H1 (cell line): ENCODE results near the gene ZNF764. TPM values are rescaled to one million over a fixed set of nuclear protein-coding genes. Genes with fewer than 3 reads are reported as not detected.

ENCODE experiments used
- CTCF ChIA-PET: fragments of 300-600 bp; sonication (Branson Sonifier 250); formaldehyde crosslinking; loops from one replicate; lab custom pipeline; 2021; ENCODE audit not compliant: partially characterized antibody; lab: Charles Lee
- POLR2A ChIA-PET: fragments of 300-600 bp; sonication (Branson Sonifier 250); formaldehyde crosslinking; loops from one replicate; lab custom pipeline; 2021; ENCODE audit warnings: inconsistent platforms; ENCODE audit not compliant: partially characterized antibody; lab: Charles Lee
- DNase-seq, 2 experiments: peaks; one replicate each; pipeline versions ENCODE4 v3.0.0 to v3.0.0-alpha.2; 2010 to 2022; ENCODE audit warnings: low spot score in 2 of 2, low read depth in 1 of 2, mixed read lengths in 1 of 2
- FAIRE-seq: peaks from 2 replicates; lab custom pipeline; 2011; peaks lifted over from hg19 to GRCh38; lab: Jason Lieb, UNC
- H2AFZ ChIP-seq: 2 replicates; pipeline ENCODE4 v1.8.1; 2012; ENCODE audit warnings: low read length, inconsistent platforms
- H2AK5ac ChIP-seq: 2 replicates; pipeline ENCODE4 v1.6.1; 2013; ENCODE audit warnings: low read depth, low read length
- H2BK120ac ChIP-seq: replicated peaks from 2 replicates; pipeline ENCODE3; 2013; ENCODE audit warnings: low read depth, low read length, inconsistent platforms
- H2BK12ac ChIP-seq: 2 replicates; pipeline ENCODE4 v1.6.1; 2013; ENCODE audit warnings: low read depth, low read length
- H2BK15ac ChIP-seq: 2 replicates; pipeline ENCODE4 v1.6.1; 2013; ENCODE audit warnings: low read length
- H2BK20ac ChIP-seq: 2 replicates; pipeline ENCODE4 v1.6.1; 2013; ENCODE audit warnings: low read length
- H2BK5ac ChIP-seq: 2 replicates; pipeline ENCODE4 v1.6.1; 2013; ENCODE audit warnings: low read depth, low read length
- H3K14ac ChIP-seq: 2 replicates; pipeline ENCODE4 v1.6.1; 2013; ENCODE audit warnings: inconsistent platforms; ENCODE audit not compliant: insufficient read length
- H3K18ac ChIP-seq: 2 replicates; pipeline ENCODE4 v1.6.1; 2013; ENCODE audit warnings: low read length; ENCODE audit errors: extremely low read depth
- H3K23ac ChIP-seq: 2 replicates; pipeline ENCODE4 v1.6.1; 2013; ENCODE audit warnings: inconsistent platforms; ENCODE audit not compliant: insufficient read length
- H3K23me2 ChIP-seq: 2 replicates; pipeline ENCODE4 v1.6.1; 2013; ENCODE audit warnings: low read depth, low read length
- H3K27ac ChIP-seq: 2 replicates; pipeline ENCODE4 v1.6.1; 2011; ENCODE audit warnings: low read depth, low read length, inconsistent platforms
- H3K27me3 ChIP-seq, 4 experiments: replicated peaks in 1 of 4; 1 replicate in 1 of 4; 2 replicates in 3 of 4; pipeline versions ENCODE4 v1.6.1 to v1.8.1; 2011 to 2013; ENCODE audit warnings: low read length in 3 of 4, mild to moderate bottlenecking in 3 of 4, inconsistent platforms in 2 of 4, mixed read lengths in 2 of 4, moderate library complexity in 1 of 4; ENCODE audit not compliant: control insufficient read depth in 3 of 4, insufficient read depth in 3 of 4; ENCODE audit errors: extremely low read depth in 1 of 4
- H3K36me3 ChIP-seq, 4 experiments: 2 replicates each; pipeline versions ENCODE4 v1.6.1 to v1.8.1; 2011 to 2013; ENCODE audit warnings: mild to moderate bottlenecking in 4 of 4, low read length in 3 of 4, moderate library complexity in 2 of 4, control low read depth in 1 of 4, inconsistent platforms in 1 of 4; ENCODE audit not compliant: insufficient read depth in 4 of 4, control insufficient read depth in 2 of 4
- H3K4ac ChIP-seq: replicated peaks from 2 replicates; pipeline ENCODE3; 2013; ENCODE audit warnings: low read length, low read depth, mixed read lengths, inconsistent platforms; ENCODE audit not compliant: insufficient read length
- H3K4me1 ChIP-seq, 4 experiments: replicated peaks in 1 of 4; 1 replicate in 1 of 4; 2 replicates in 3 of 4; pipeline versions ENCODE4 v1.6.1 to v1.8.1; 2011 to 2013; ENCODE audit warnings: low read length in 3 of 4, inconsistent platforms in 2 of 4, mixed read lengths in 1 of 4; ENCODE audit not compliant: insufficient read depth in 4 of 4, control insufficient read depth in 3 of 4
- H3K4me2 ChIP-seq, 2 experiments: 2 replicates each; pipeline versions ENCODE4 v1.6.1 to v1.8.1; 2011 to 2013; ENCODE audit warnings: low read depth in 2 of 2, low read length in 2 of 2, control low read depth in 1 of 2, inconsistent platforms in 1 of 2, mild to moderate bottlenecking in 1 of 2; ENCODE audit not compliant: insufficient read depth in 1 of 2
- H3K4me3 ChIP-seq, 4 experiments: fragments of 200-600, 300-600 bp in 1 of 4; sonication (generic), shearing (Covaris generic), sonication (Bioruptor Twin) in 1 of 4; 2 replicates each; pipeline versions ENCODE4 v1.5.1 to v1.8.1; 2011 to 2016; ENCODE audit warnings: low read length in 4 of 4, low read depth in 3 of 4, control low read depth in 2 of 4, inconsistent platforms in 2 of 4, mild to moderate bottlenecking in 2 of 4, mixed read lengths in 1 of 4, moderate library complexity in 1 of 4; ENCODE audit not compliant: insufficient read depth in 2 of 4; ENCODE audit errors: extremely low read depth in 1 of 4
- H3K56ac ChIP-seq: replicated peaks from 2 replicates; pipeline ENCODE3; 2013; ENCODE audit warnings: low read depth, mild to moderate bottlenecking, mixed read lengths, low read length, inconsistent platforms; ENCODE audit not compliant: insufficient read length
- H3K79me1 ChIP-seq: 2 replicates; pipeline ENCODE4 v1.6.1; 2013; ENCODE audit warnings: low read depth, low read length, control low read depth
- H3K79me2 ChIP-seq, 2 experiments: 2 replicates each; pipeline versions ENCODE4 v1.6.1 to v1.8.1; 2012 to 2013; ENCODE audit warnings: low read length in 2 of 2, mild to moderate bottlenecking in 2 of 2, inconsistent platforms in 1 of 2; ENCODE audit not compliant: insufficient read depth in 2 of 2, control insufficient read depth in 1 of 2
- H3K9ac ChIP-seq, 4 experiments: replicated peaks in 1 of 4; 1 replicate in 1 of 4; 2 replicates in 3 of 4; pipeline versions ENCODE4 v1.6.1 to v1.8.1; 2011 to 2013; ENCODE audit warnings: low read depth in 3 of 4, low read length in 3 of 4, control low read depth in 2 of 4, mild to moderate bottlenecking in 2 of 4, moderate library complexity in 2 of 4, inconsistent platforms in 1 of 4; ENCODE audit errors: extremely low read depth in 1 of 4
- H3K9me3 ChIP-seq, 2 experiments: 2 replicates each; pipeline versions ENCODE4 v1.6.1 to v1.8.1; 2012 to 2013; ENCODE audit warnings: mild to moderate bottlenecking in 2 of 2, moderate library complexity in 2 of 2, control low read depth in 1 of 2, inconsistent platforms in 1 of 2, low read depth in 1 of 2, low read length in 1 of 2, mixed read lengths in 1 of 2; ENCODE audit not compliant: insufficient read depth in 2 of 2
- H4K20me1 ChIP-seq, 2 experiments: replicated peaks in 1 of 2; 2 replicates each; pipeline versions ENCODE3 to v1.8.1; 2011 to 2013; ENCODE audit warnings: inconsistent platforms in 2 of 2, low read length in 2 of 2, mild to moderate bottlenecking in 1 of 2; ENCODE audit not compliant: insufficient read depth in 2 of 2, control insufficient read depth in 1 of 2
- H4K5ac ChIP-seq: 2 replicates; pipeline ENCODE4 v1.6.1; 2013; ENCODE audit warnings: low read length, low read depth, mixed read lengths, inconsistent platforms; ENCODE audit not compliant: insufficient read length
- H4K8ac ChIP-seq: 2 replicates; pipeline ENCODE4 v1.8.0; 2013; ENCODE audit warnings: mild to moderate bottlenecking, moderate library complexity, low read length, inconsistent platforms; ENCODE audit not compliant: insufficient read depth; ENCODE audit errors: extremely low read depth
- H4K91ac ChIP-seq: replicated peaks from 2 replicates; pipeline ENCODE3; 2013; ENCODE audit warnings: low read length, mixed read lengths, inconsistent platforms; ENCODE audit not compliant: insufficient read length
- ASH2L ChIP-seq: fragments of 200-600, 300-600 bp; sonication (generic); IDR thresholded peaks from one replicate; pipeline ENCODE4 v1.7.1; 2017; ENCODE audit warnings: low read length
- WGBS, 2 experiments: shearing (Covaris generic) in 1 of 2; methylation state at CpG; one replicate each; pipeline versions ENCODE4 v1.1.6 to v1.1.7; 2013 to 2015; ENCODE audit warnings: low lambda C conversion rate in 2 of 2, mixed read lengths in 2 of 2, inconsistent platforms in 1 of 2, low coverage in 1 of 2, missing lambda C conversion rate in 1 of 2; ENCODE audit not compliant: insufficient replicate concordance in 2 of 2, insufficient coverage in 1 of 2, insufficient read length in 1 of 2; ENCODE audit errors: extremely low coverage in 1 of 2, missing lambda C conversion rate in 1 of 2; 5-methylcytosine and 5-hydroxymethylcytosine counted together
- polyA plus RNA-seq, 7 experiments: library from polyadenylated mRNA; depleted of rRNA in 3 of 7; stranded (reverse) in 5 of 7; unstranded in 2 of 7; fragments of >200 nt in 5 of 7; fragments of 200-250 nt in 2 of 7; gene quantifications; 1 replicate in 5 of 7; 2 replicates in 1 of 7; 4 replicates in 1 of 7; pipeline versions ENCODE4 v1.2.1 to v1.2.3, GENCODE V29; 2011 to 2013; ENCODE audit warnings: missing spikeins in 2 of 7, mixed read lengths in 2 of 7
- total RNA-seq: library from RNA; stranded (reverse); fragmentation: NEBNext Ultra II Directional; extraction: Animal tissue kit (Norgen Biotek cat#: 25700); gene quantifications from 2 replicates; pipeline ENCODE4 v1.2.1, GENCODE V29; 2021

The ZNF764 gene
- total and polyA plus RNA-seq, 2 of the 8 experiments (the other 6 are each of a cell fraction or from before 2014, with no cell fraction given): 5.7 to 7.7 TPM

GRCh38 chr16:30600929-30601328 lies 42.8 kb upstream of the ZNF764 start:
- Histone ChIP-seq H2AK5ac (no peak overlapping the region), H3K27me3 (no peaks in the 10 kb centered on the region), H3K9me3 (no peaks in the 10 kb centered on the region), H3K56ac (no peak overlapping the region), H3K18ac (no peak overlapping the region), H3K14ac (no peak overlapping the region), H2BK120ac (no peak overlapping the region), H3K4me1 (no peaks in the 10 kb centered on the region), H3K4me3 (no peak overlapping the region), H3K9ac (no peak overlapping the region), H2BK15ac (no peak overlapping the region), H2BK12ac (no peak overlapping the region), H3K4ac (no peak overlapping the region), H2BK5ac (no peak overlapping the region), H2BK20ac (no peak overlapping the region), H4K91ac (no peak overlapping the region), H3K23ac (no peak overlapping the region), H2AFZ (no peak overlapping the region), H3K23me2 (no peaks in the 10 kb centered on the region), H3K4me2 (no peak overlapping the region), H3K36me3 (peaks cover 2 to 23% (median 19%) of the 10 kb centered on the region in 4 experiments; a peak in 7 of 8 replicates), H3K79me1 (no peaks in the 10 kb centered on the region; the same call in 1 of the 2 replicates), H3K79me2 (no peaks in the 10 kb centered on the region), H4K8ac (no peak overlapping the region), H4K5ac (no peak overlapping the region), H4K20me1 (peaks cover 0 to 2% of the 10 kb centered on the region in 2 experiments), H3K27ac (no peak overlapping the region)
- ChIA-PET POLR2A (interaction anchor here (0.7 to 6.7 kb wide), 8 partner anchors 10 to 506 kb away, joined by 3 to 85 read pairs (median 4); partner anchors contain the start of genes ZNF688, ZNF689, ZNF771 and ZNF785), CTCF (interaction anchor here (1.1 to 7.6 kb wide), 7 partner anchors 8 to 152 kb away, joined by 3 to 42 read pairs (median 9); no protein-coding TSS in a partner anchor)
- DNase-seq: no peak
- FAIRE-seq: no peak
- 93% methylated on average over 2 of the region's 2 CpGs; no CpG with 5 or more reads in 1 of the 2 experiments for WGBS, 2 experiments
- no peak for TF ChIP-seq ASH2L
